IPS-20b (cell line): ENCODE measurements around the gene BTBD9.

Experiments
- H3K27ac ChIP-seq: one replicate; pipeline ENCODE4 v1.5.1; 2013; ENCODE audit warnings: low read length
- H3K27me3 ChIP-seq: 2 replicates; pipeline ENCODE4 v1.6.1; 2013; ENCODE audit warnings: mild to moderate bottlenecking, low read length, inconsistent platforms; ENCODE audit not compliant: insufficient read depth
- H3K36me3 ChIP-seq: 2 replicates; pipeline ENCODE4 v1.6.1; 2013; ENCODE audit warnings: low read depth, mild to moderate bottlenecking, inconsistent platforms, low read length, moderate library complexity; ENCODE audit not compliant: insufficient read depth
- H3K4me1 ChIP-seq: 2 replicates; pipeline ENCODE4 v1.6.1; 2013; ENCODE audit warnings: mild to moderate bottlenecking, control low read depth, inconsistent platforms, low read length, moderate library complexity; ENCODE audit not compliant: insufficient read depth
- H3K4me3 ChIP-seq: 2 replicates; pipeline ENCODE4 v1.5.1; 2013; ENCODE audit warnings: mild to moderate bottlenecking, low read length, inconsistent platforms
- H3K9ac ChIP-seq: 2 replicates; pipeline ENCODE4 v1.6.1; 2013; ENCODE audit warnings: low read depth, mild to moderate bottlenecking, inconsistent platforms, low read length, moderate library complexity
- H3K9me3 ChIP-seq: 2 replicates; pipeline ENCODE4 v1.6.1; 2013; ENCODE audit warnings: mild to moderate bottlenecking, low read depth, low read length, inconsistent platforms; ENCODE audit not compliant: insufficient read depth

BTBD9 gene

DNA sequence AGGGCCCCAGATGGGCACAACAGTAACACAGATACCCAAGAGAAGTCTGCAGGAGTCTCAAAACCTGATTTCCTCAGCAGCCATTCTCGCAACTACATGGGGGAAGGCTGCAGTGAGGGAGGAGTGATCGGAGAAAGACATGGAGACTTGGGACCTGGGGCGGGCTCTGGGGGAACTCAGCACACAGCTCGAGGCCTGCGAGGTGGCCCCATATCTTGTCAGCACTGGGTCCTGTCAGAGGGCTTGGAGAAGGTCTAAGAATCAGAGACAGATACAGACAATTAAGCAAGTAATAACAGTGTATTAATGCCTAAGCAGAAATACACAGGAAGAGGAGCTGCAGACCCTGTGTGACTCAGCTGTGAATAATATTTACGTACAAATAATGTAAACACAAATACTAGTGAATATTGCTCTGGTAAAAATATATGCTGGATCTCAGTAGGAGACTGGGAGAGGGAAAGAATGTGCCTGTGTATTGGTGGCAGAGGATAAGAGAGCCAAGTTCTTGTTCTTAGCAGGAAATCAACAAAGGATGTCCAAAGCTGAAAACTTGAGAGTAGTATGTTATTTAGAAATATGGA, 484.0 kb downstream of the BTBD9 start:
- Histone ChIP-seq H3K36me3 (no peaks in the 10 kb centered on the region; the same call in 1 of the 2 replicates), H3K4me3 (no peak overlapping the region), H3K27me3 (no peaks in the 10 kb centered on the region), H3K4me1 (no peaks in the 10 kb centered on the region), H3K9ac (no peak overlapping the region), H3K9me3 (no peaks in the 10 kb centered on the region), H3K27ac (no peak overlapping the region)

GRCh38 chr6:38155144-38155543, 484.6 kb downstream of the BTBD9 start:
- H3K4me3 ChIP-seq, result no peak overlapping the region
- H3K27ac ChIP-seq, result no peak overlapping the region

GRCh38 chr6:38154731-38155130, 485.0 kb downstream of the BTBD9 start:
- no peak overlapping the region for H3K9ac ChIP-seq
- H3K9me3 ChIP-seq, result no peaks in the 10 kb centered on the region
- no peak overlapping the region for H3K27ac ChIP-seq
- no peaks in the 10 kb centered on the region for H3K4me1 ChIP-seq
- no peaks in the 10 kb centered on the region; the same call in 1 of the 2 replicates for H3K36me3 ChIP-seq
- no peak overlapping the region for H3K4me3 ChIP-seq
- no peaks in the 10 kb centered on the region for H3K27me3 ChIP-seq

More at GRCh38 chr6:38155144-38155543, 484.6 kb downstream of the BTBD9 start:
- no peaks in the 10 kb centered on the region for H3K4me1 ChIP-seq
- H3K27me3 ChIP-seq, result no peaks in the 10 kb centered on the region
- no peaks in the 10 kb centered on the region; the same call in 1 of the 2 replicates for H3K36me3 ChIP-seq
- H3K9me3 ChIP-seq, result no peaks in the 10 kb centered on the region
- H3K9ac ChIP-seq, result no peak overlapping the region

- no peak overlapping the region for H3K4me3 ChIP-seq
- peaks cover 7% of the 10 kb centered on the region; the same call in 1 of the 2 replicates for H3K4me1 ChIP-seq
- no peaks in the 10 kb centered on the region for H3K27me3 ChIP-seq
- no peak overlapping the region for H3K27ac ChIP-seq
- no peaks in the 10 kb centered on the region; the same call in 1 of the 2 replicates for H3K36me3 ChIP-seq
- no peak overlapping the region for H3K9ac ChIP-seq
- no peaks in the 10 kb centered on the region for H3K9me3 ChIP-seq
These were observed 485.9 kb downstream of the BTBD9 start for GRCh38 chr6:38153798-38154345.

DNA sequence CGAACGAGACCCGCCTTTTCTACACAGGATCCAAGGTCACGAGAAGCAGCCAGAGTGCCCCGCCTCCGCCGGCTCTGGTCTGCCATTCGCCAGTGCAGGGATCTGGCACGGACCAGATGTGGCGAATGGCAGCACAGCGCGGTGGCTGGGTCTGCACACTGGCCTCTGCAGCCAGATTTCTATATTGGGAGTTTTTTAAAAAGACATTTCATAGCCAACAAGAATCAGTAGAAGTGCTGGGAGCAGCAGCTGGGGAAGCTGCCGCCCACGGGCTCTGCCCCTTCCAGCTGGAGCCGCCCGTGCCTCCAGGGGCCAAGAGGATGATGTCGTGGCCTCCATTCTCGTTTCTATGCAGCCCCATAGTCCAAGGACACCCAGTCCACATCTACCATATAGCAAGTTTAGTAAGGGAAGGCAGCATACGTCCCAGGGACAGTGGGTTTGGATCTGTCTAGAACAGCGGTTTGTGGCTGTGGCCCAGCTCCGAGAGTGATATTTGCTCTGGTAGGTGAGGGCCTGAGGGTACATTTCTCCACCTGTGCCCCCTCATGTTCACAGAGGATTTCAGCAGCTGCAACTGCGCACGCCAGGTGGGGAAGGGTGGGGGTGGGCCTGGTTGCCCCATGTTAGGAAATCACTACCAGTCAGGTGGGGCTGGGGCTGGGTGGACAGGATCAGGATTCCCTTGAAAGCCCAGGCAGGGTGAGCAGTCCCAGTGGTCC, 486.5 kb downstream of the BTBD9 start:
- Histone ChIP-seq H3K4me1 (peaks cover 7% of the 10 kb centered on the region; the same call in 1 of the 2 replicates), H3K27me3 (no peaks in the 10 kb centered on the region), H3K9me3 (no peaks in the 10 kb centered on the region), H3K27ac (no peak overlapping the region), H3K9ac (no peak overlapping the region), H3K4me3 (no peak overlapping the region), H3K36me3 (no peaks in the 10 kb centered on the region; the same call in 1 of the 2 replicates)

DNA sequence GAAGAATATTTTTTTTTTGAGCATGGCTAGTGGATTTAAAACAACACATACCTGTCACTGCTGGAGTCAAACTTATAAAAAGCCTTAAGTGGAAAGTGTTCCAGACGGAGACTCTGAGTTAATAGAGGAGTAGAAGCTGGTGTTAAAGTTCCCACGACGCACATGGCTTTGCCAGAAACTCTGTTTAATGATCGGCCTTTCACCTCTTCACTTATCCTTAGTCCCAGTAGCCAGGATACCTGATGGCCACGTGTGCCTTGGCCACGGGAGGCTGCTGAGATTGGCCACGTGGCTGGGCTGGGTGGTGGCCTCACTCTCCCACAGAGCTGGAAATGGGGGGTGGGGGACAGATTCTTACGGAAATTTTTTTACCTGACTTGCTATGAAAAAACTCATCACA, 487.1 kb downstream of the BTBD9 start:
- H3K4me1 ChIP-seq, result peaks cover 7% of the 10 kb centered on the region; the same call in 1 of the 2 replicates
- no peaks in the 10 kb centered on the region; the same call in 1 of the 2 replicates for H3K36me3 ChIP-seq
- no peaks in the 10 kb centered on the region for H3K9me3 ChIP-seq
- no peak overlapping the region for H3K9ac ChIP-seq
- H3K27ac ChIP-seq, result no peak overlapping the region
- no peaks in the 10 kb centered on the region for H3K27me3 ChIP-seq
- no peak overlapping the region for H3K4me3 ChIP-seq

- H3K36me3 ChIP-seq, result no peaks in the 10 kb centered on the region; the same call in 1 of the 2 replicates
- H3K4me3 ChIP-seq, result no peak overlapping the region
- H3K9ac ChIP-seq, result no peak overlapping the region
- H3K27me3 ChIP-seq, result no peaks in the 10 kb centered on the region
- no peaks in the 10 kb centered on the region for H3K9me3 ChIP-seq
- no peak overlapping the region for H3K27ac ChIP-seq
- H3K4me1 ChIP-seq, result peaks cover 10% of the 10 kb centered on the region; the same call in 1 of the 2 replicates
These were observed 487.9 kb downstream of the BTBD9 start for GRCh38 chr6:38151580-38152500.

DNA sequence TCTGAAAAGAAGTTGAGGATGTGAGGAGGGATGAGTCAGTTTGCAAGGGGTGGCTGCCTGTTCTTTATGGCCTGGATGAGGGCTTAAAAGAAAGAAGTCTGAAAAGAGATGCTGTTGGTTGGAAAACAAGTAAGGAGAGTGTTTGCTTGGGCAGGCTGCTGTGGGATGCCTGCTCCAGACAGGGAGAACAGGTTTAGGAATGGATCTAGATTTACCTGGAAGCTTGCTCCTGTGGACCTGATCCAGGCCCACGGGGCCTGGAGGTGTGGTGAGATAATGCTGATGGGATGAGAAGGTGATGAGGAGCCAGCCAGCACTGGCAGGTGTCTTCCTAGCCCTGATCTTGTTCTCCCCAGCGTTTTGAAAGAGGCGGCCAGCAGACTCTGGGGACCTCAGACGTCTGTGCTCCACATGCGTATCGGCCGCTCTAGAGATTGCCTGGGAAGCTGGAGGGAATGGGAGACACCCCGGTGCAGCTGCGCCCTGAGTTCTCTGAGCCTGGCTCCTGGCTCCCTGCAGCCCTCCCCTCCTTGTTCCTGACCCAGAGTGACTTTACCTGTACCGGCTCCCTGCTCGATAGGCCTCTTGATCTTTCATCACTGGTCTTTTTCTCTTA, 488.9 kb downstream of the BTBD9 start:
- no peaks in the 10 kb centered on the region for H3K9me3 ChIP-seq
- no peak overlapping the region for H3K27ac ChIP-seq

GRCh38 chr6:38150021-38150420, 489.7 kb downstream of the BTBD9 start:
- Histone ChIP-seq H3K4me1 (peaks cover 12% of the 10 kb centered on the region; the same call in 1 of the 2 replicates), H3K9ac (no peak overlapping the region), H3K36me3 (no peaks in the 10 kb centered on the region; the same call in 1 of the 2 replicates), H3K4me3 (no peak overlapping the region), H3K9me3 (no peaks in the 10 kb centered on the region), H3K27me3 (no peaks in the 10 kb centered on the region), H3K27ac (no peak overlapping the region)

More for the DNA sequence above, 488.9 kb downstream of the BTBD9 start:
- H3K4me1 ChIP-seq, result peaks cover 10% of the 10 kb centered on the region; the same call in 1 of the 2 replicates
- H3K9ac ChIP-seq, result no peak overlapping the region
- H3K36me3 ChIP-seq, result no peaks in the 10 kb centered on the region; the same call in 1 of the 2 replicates
- no peaks in the 10 kb centered on the region for H3K27me3 ChIP-seq
- H3K4me3 ChIP-seq, result no peak overlapping the region

GRCh38 chr6:38149531-38149930, 490.2 kb downstream of the BTBD9 start:
- Histone ChIP-seq H3K36me3 (no peaks in the 10 kb centered on the region; the same call in 1 of the 2 replicates), H3K4me1 (peaks cover 17% of the 10 kb centered on the region; the same call in 1 of the 2 replicates), H3K9me3 (no peaks in the 10 kb centered on the region)

GRCh38 chr6:38148606-38149005, 491.1 kb downstream of the BTBD9 start:
- Histone ChIP-seq H3K4me3 (no peak overlapping the region), H3K27ac (no peak overlapping the region), H3K36me3 (no peaks in the 10 kb centered on the region; the same call in 1 of the 2 replicates), H3K9ac (no peak overlapping the region), H3K27me3 (no peaks in the 10 kb centered on the region), H3K9me3 (no peaks in the 10 kb centered on the region), H3K4me1 (peaks cover 23% of the 10 kb centered on the region; the same call in 1 of the 2 replicates)

More at GRCh38 chr6:38149531-38149930, 490.2 kb downstream of the BTBD9 start:
- Histone ChIP-seq H3K4me3 (no peak overlapping the region), H3K27ac (no peak overlapping the region), H3K27me3 (no peaks in the 10 kb centered on the region), H3K9ac (no peak overlapping the region)
